Measurements from ENCODE around the gene ARF1. TPM values are rescaled to one million over a fixed set of nuclear protein-coding genes. Genes with fewer than 3 reads are reported as not detected.

The ARF1 gene
- total and polyA plus RNA-seq, 2 experiments from 2014 or later, result 250 to 609 TPM

- Histone ChIP-seq H3K9me2 (replicated peaks; ENCODE audit: insufficient read depth) (no peaks in the 10 kb centered on the region), H3K79me2 (peaks cover 58% of the 10 kb centered on the region), H3K4me1 (ENCODE audit: insufficient read depth) (peaks cover 17% of the 10 kb centered on the region), H3K4me2 (peak overlapping the region; percentile 99), H3K27me3 (no peaks in the 10 kb centered on the region), H3K27ac (peak overlapping the region; percentile 98), H4K20me1 (ENCODE audit: insufficient read depth, poor library complexity, severe bottlenecking) (peaks cover 57% of the 10 kb centered on the region), H3K9me3 (ENCODE audit: low read depth) (no peaks in the 10 kb centered on the region), H3K4me3 (peak overlapping the region; percentile 40), H2AFZ (no peak overlapping the region), H3K36me3 (replicated peaks; ENCODE audit: insufficient read depth, low read depth) (no peaks in the 10 kb centered on the region)
- DNase-seq (ENCODE audit: low spot score), result peak; percentile 19
- TF ChIP-seq EZH2phosphoT487 (IDR thresholded peaks at IDR 0.05; ENCODE audit: low read depth, severe bottlenecking, unreplicated experiment), result no peak
- no peak for TF ChIP-seq EZH2 (IDR thresholded peaks at IDR 0.05; ENCODE audit: borderline replicate concordance)
- no peak for TF ChIP-seq CTCF (IDR thresholded peaks at IDR 0.05; ENCODE audit: poor library complexity)
- 84% methylated on average over 27 of the region's 27 CpGs for WGBS (ENCODE audit: low lambda C conversion rate, missing lambda C conversion rate)
Observed at GRCh38 chr1:228141226-228142044, 58.9 kb downstream of the ARF1 start.

GRCh38 chr1:228142155-228142691 is 59.7 kb downstream of the ARF1 start:
- Histone ChIP-seq H3K9me3 (ENCODE audit: low read depth) (no peaks in the 10 kb centered on the region), H3K27ac (no peak overlapping the region), H3K4me3 (no peak overlapping the region), H3K27me3 (no peaks in the 10 kb centered on the region), H3K36me3 (replicated peaks; ENCODE audit: insufficient read depth, low read depth) (no peaks in the 10 kb centered on the region), H3K4me1 (ENCODE audit: insufficient read depth) (peaks cover 17% of the 10 kb centered on the region), H3K9me2 (replicated peaks; ENCODE audit: insufficient read depth) (no peaks in the 10 kb centered on the region), H2AFZ (no peak overlapping the region), H3K4me2 (peak overlapping the region; percentile 99), H3K79me2 (peaks cover 64% of the 10 kb centered on the region), H4K20me1 (ENCODE audit: insufficient read depth, poor library complexity, severe bottlenecking) (peaks cover 60% of the 10 kb centered on the region)
- 96% methylated on average over 15 of the region's 16 CpGs for WGBS (ENCODE audit: low lambda C conversion rate, missing lambda C conversion rate)
- DNase-seq (ENCODE audit: low spot score), result no peak
- TF ChIP-seq CTCF (IDR thresholded peaks at IDR 0.05; ENCODE audit: poor library complexity) (no peak), EZH2 (IDR thresholded peaks at IDR 0.05; ENCODE audit: borderline replicate concordance) (no peak), EZH2phosphoT487 (IDR thresholded peaks at IDR 0.05; ENCODE audit: low read depth, severe bottlenecking, unreplicated experiment) (no peak)

GRCh38 chr1:228142701-228143136 is 60.2 kb downstream of the ARF1 start:
- H4K20me1 ChIP-seq (ENCODE audit: insufficient read depth, poor library complexity, severe bottlenecking), result peaks cover 64% of the 10 kb centered on the region
- H3K4me3 ChIP-seq, result no peak overlapping the region
- H3K9me3 ChIP-seq (ENCODE audit: low read depth), result no peaks in the 10 kb centered on the region
- H3K27ac ChIP-seq, result no peak overlapping the region
- DNase-seq (ENCODE audit: low spot score), result no peak
- H3K36me3 ChIP-seq (replicated peaks; ENCODE audit: insufficient read depth, low read depth), result no peaks in the 10 kb centered on the region
- 97% methylated on average over 10 of the region's 11 CpGs for WGBS (ENCODE audit: low lambda C conversion rate, missing lambda C conversion rate)
- H3K79me2 ChIP-seq, result peaks cover 64% of the 10 kb centered on the region
- peaks cover 17% of the 10 kb centered on the region for H3K4me1 ChIP-seq (ENCODE audit: insufficient read depth)
- no peak overlapping the region for H2AFZ ChIP-seq
- TF ChIP-seq CTCF (IDR thresholded peaks at IDR 0.05; ENCODE audit: poor library complexity), result no peak
- no peak for TF ChIP-seq EZH2phosphoT487 (IDR thresholded peaks at IDR 0.05; ENCODE audit: low read depth, severe bottlenecking, unreplicated experiment)
- no peak for TF ChIP-seq EZH2 (IDR thresholded peaks at IDR 0.05; ENCODE audit: borderline replicate concordance)
- H3K27me3 ChIP-seq, result no peaks in the 10 kb centered on the region
- H3K9me2 ChIP-seq (replicated peaks; ENCODE audit: insufficient read depth), result no peaks in the 10 kb centered on the region
- H3K4me2 ChIP-seq, result no peak overlapping the region
